Loucy (cell line): Measurements from ENCODE around the gene CLEC18C.

Experiments used
- EZH2phosphoT487 ChIP-seq: fragments of 200-600 bp; IDR thresholded peaks from 2 replicates; pipeline ENCODE4 v1.6.1; 2018; ENCODE audit warnings: antibody characterized with exemption, mild to moderate bottlenecking, moderate library complexity, borderline replicate concordance
- TF ChIP-seq, protein P1 (sequence below): fragments of 200-600 bp; sonication (generic); conservative IDR thresholded peaks from 2 replicates; pipeline ENCODE4 v1.5.1; 2014; ENCODE audit warnings: mild to moderate bottlenecking, antibody characterized with exemption, low read length

DNA sequence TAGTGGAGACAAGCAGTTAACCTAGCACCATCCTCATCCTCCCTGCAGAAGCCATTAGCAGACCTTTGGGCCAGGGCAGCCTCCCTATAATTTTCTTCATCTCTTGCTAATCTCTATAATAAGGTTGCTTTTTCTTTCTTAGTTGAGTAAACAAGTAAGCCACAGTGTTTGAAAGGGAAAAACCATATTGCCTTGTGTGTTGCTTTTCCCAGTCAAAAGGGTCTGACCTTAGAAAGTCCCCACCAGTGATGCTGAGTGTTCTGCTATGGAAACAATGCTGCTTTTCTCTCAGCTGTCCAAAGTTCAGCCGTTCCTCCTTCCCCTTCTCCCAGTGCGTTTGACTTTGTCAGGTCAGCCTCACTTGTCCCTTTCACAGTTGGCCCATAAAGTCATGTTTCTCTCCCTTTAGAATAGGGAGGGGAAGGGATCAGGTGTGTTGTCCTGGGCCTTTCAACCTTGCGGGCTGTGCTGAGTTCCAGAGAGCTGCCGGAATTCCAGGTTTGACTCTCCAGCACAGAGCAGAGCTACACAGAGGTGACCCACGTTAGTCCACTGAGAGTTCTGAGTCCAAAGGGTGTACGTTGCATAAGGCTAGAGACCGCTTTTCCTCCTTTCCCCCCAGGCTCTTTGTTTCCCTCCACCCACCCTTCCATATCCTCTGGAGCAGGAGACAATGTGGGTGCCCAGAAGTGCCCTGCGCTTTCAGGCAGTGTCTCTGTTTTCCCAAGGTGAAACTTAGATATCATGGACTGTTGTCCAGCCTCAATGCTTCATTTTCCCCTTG lies 15.9 kb upstream of the CLEC18C start:
- TF ChIP-seq, protein P1, sequence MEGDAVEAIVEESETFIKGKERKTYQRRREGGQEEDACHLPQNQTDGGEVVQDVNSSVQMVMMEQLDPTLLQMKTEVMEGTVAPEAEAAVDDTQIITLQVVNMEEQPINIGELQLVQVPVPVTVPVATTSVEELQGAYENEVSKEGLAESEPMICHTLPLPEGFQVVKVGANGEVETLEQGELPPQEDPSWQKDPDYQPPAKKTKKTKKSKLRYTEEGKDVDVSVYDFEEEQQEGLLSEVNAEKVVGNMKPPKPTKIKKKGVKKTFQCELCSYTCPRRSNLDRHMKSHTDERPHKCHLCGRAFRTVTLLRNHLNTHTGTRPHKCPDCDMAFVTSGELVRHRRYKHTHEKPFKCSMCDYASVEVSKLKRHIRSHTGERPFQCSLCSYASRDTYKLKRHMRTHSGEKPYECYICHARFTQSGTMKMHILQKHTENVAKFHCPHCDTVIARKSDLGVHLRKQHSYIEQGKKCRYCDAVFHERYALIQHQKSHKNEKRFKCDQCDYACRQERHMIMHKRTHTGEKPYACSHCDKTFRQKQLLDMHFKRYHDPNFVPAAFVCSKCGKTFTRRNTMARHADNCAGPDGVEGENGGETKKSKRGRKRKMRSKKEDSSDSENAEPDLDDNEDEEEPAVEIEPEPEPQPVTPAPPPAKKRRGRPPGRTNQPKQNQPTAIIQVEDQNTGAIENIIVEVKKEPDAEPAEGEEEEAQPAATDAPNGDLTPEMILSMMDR = no peak
- no peak for TF ChIP-seq EZH2phosphoT487
